H1 (cell line): Measurements from ENCODE around the gene ZNF282. TPM values are rescaled to one million over a fixed set of nuclear protein-coding genes. Genes with fewer than 3 reads are reported as not detected.

ENCODE experiments used
- CTCF ChIA-PET: fragments of 300-600 bp; sonication (Branson Sonifier 250); formaldehyde crosslinking; loops from one replicate; lab custom pipeline; 2021; ENCODE audit not compliant: partially characterized antibody; lab: Charles Lee
- POLR2A ChIA-PET: fragments of 300-600 bp; sonication (Branson Sonifier 250); formaldehyde crosslinking; loops from one replicate; lab custom pipeline; 2021; ENCODE audit warnings: inconsistent platforms; ENCODE audit not compliant: partially characterized antibody; lab: Charles Lee
- DNase-seq, 2 experiments: peaks; one replicate each; pipeline versions ENCODE4 v3.0.0 to v3.0.0-alpha.2; 2010 to 2022; ENCODE audit warnings: low spot score in 2 of 2, low read depth in 1 of 2, mixed read lengths in 1 of 2
- FAIRE-seq: peaks from 2 replicates; lab custom pipeline; 2011; peaks lifted over from hg19 to GRCh38; lab: Jason Lieb, UNC
- H2AFZ ChIP-seq: 2 replicates; pipeline ENCODE4 v1.8.1; 2012; ENCODE audit warnings: low read length, inconsistent platforms
- H2AK5ac ChIP-seq: 2 replicates; pipeline ENCODE4 v1.6.1; 2013; ENCODE audit warnings: low read depth, low read length
- H2BK120ac ChIP-seq: replicated peaks from 2 replicates; pipeline ENCODE3; 2013; ENCODE audit warnings: low read depth, low read length, inconsistent platforms
- H2BK12ac ChIP-seq: 2 replicates; pipeline ENCODE4 v1.6.1; 2013; ENCODE audit warnings: low read depth, low read length
- H2BK15ac ChIP-seq: 2 replicates; pipeline ENCODE4 v1.6.1; 2013; ENCODE audit warnings: low read length
- H2BK20ac ChIP-seq: 2 replicates; pipeline ENCODE4 v1.6.1; 2013; ENCODE audit warnings: low read length
- H2BK5ac ChIP-seq: 2 replicates; pipeline ENCODE4 v1.6.1; 2013; ENCODE audit warnings: low read depth, low read length
- H3K14ac ChIP-seq: 2 replicates; pipeline ENCODE4 v1.6.1; 2013; ENCODE audit warnings: inconsistent platforms; ENCODE audit not compliant: insufficient read length
- H3K18ac ChIP-seq: 2 replicates; pipeline ENCODE4 v1.6.1; 2013; ENCODE audit warnings: low read length; ENCODE audit errors: extremely low read depth
- H3K23ac ChIP-seq: 2 replicates; pipeline ENCODE4 v1.6.1; 2013; ENCODE audit warnings: inconsistent platforms; ENCODE audit not compliant: insufficient read length
- H3K23me2 ChIP-seq: 2 replicates; pipeline ENCODE4 v1.6.1; 2013; ENCODE audit warnings: low read depth, low read length
- H3K27ac ChIP-seq: 2 replicates; pipeline ENCODE4 v1.6.1; 2011; ENCODE audit warnings: low read depth, low read length, inconsistent platforms
- H3K27me3 ChIP-seq, 4 experiments: replicated peaks in 1 of 4; 1 replicate in 1 of 4; 2 replicates in 3 of 4; pipeline versions ENCODE4 v1.6.1 to v1.8.1; 2011 to 2013; ENCODE audit warnings: low read length in 3 of 4, mild to moderate bottlenecking in 3 of 4, inconsistent platforms in 2 of 4, mixed read lengths in 2 of 4, moderate library complexity in 1 of 4; ENCODE audit not compliant: control insufficient read depth in 3 of 4, insufficient read depth in 3 of 4; ENCODE audit errors: extremely low read depth in 1 of 4
- H3K36me3 ChIP-seq, 4 experiments: 2 replicates each; pipeline versions ENCODE4 v1.6.1 to v1.8.1; 2011 to 2013; ENCODE audit warnings: mild to moderate bottlenecking in 4 of 4, low read length in 3 of 4, moderate library complexity in 2 of 4, control low read depth in 1 of 4, inconsistent platforms in 1 of 4; ENCODE audit not compliant: insufficient read depth in 4 of 4, control insufficient read depth in 2 of 4
- H3K4ac ChIP-seq: replicated peaks from 2 replicates; pipeline ENCODE3; 2013; ENCODE audit warnings: low read length, low read depth, mixed read lengths, inconsistent platforms; ENCODE audit not compliant: insufficient read length
- H3K4me1 ChIP-seq, 4 experiments: replicated peaks in 1 of 4; 1 replicate in 1 of 4; 2 replicates in 3 of 4; pipeline versions ENCODE4 v1.6.1 to v1.8.1; 2011 to 2013; ENCODE audit warnings: low read length in 3 of 4, inconsistent platforms in 2 of 4, mixed read lengths in 1 of 4; ENCODE audit not compliant: insufficient read depth in 4 of 4, control insufficient read depth in 3 of 4
- H3K4me2 ChIP-seq, 2 experiments: 2 replicates each; pipeline versions ENCODE4 v1.6.1 to v1.8.1; 2011 to 2013; ENCODE audit warnings: low read depth in 2 of 2, low read length in 2 of 2, control low read depth in 1 of 2, inconsistent platforms in 1 of 2, mild to moderate bottlenecking in 1 of 2; ENCODE audit not compliant: insufficient read depth in 1 of 2
- H3K4me3 ChIP-seq, 4 experiments: fragments of 200-600, 300-600 bp in 1 of 4; sonication (generic), shearing (Covaris generic), sonication (Bioruptor Twin) in 1 of 4; 2 replicates each; pipeline versions ENCODE4 v1.5.1 to v1.8.1; 2011 to 2016; ENCODE audit warnings: low read length in 4 of 4, low read depth in 3 of 4, control low read depth in 2 of 4, inconsistent platforms in 2 of 4, mild to moderate bottlenecking in 2 of 4, mixed read lengths in 1 of 4, moderate library complexity in 1 of 4; ENCODE audit not compliant: insufficient read depth in 2 of 4; ENCODE audit errors: extremely low read depth in 1 of 4
- H3K56ac ChIP-seq: replicated peaks from 2 replicates; pipeline ENCODE3; 2013; ENCODE audit warnings: low read depth, mild to moderate bottlenecking, mixed read lengths, low read length, inconsistent platforms; ENCODE audit not compliant: insufficient read length
- H3K79me1 ChIP-seq: 2 replicates; pipeline ENCODE4 v1.6.1; 2013; ENCODE audit warnings: low read depth, low read length, control low read depth
- H3K79me2 ChIP-seq, 2 experiments: 2 replicates each; pipeline versions ENCODE4 v1.6.1 to v1.8.1; 2012 to 2013; ENCODE audit warnings: low read length in 2 of 2, mild to moderate bottlenecking in 2 of 2, inconsistent platforms in 1 of 2; ENCODE audit not compliant: insufficient read depth in 2 of 2, control insufficient read depth in 1 of 2
- H3K9ac ChIP-seq, 4 experiments: replicated peaks in 1 of 4; 1 replicate in 1 of 4; 2 replicates in 3 of 4; pipeline versions ENCODE4 v1.6.1 to v1.8.1; 2011 to 2013; ENCODE audit warnings: low read depth in 3 of 4, low read length in 3 of 4, control low read depth in 2 of 4, mild to moderate bottlenecking in 2 of 4, moderate library complexity in 2 of 4, inconsistent platforms in 1 of 4; ENCODE audit errors: extremely low read depth in 1 of 4
- H3K9me3 ChIP-seq, 2 experiments: 2 replicates each; pipeline versions ENCODE4 v1.6.1 to v1.8.1; 2012 to 2013; ENCODE audit warnings: mild to moderate bottlenecking in 2 of 2, moderate library complexity in 2 of 2, control low read depth in 1 of 2, inconsistent platforms in 1 of 2, low read depth in 1 of 2, low read length in 1 of 2, mixed read lengths in 1 of 2; ENCODE audit not compliant: insufficient read depth in 2 of 2
- H4K20me1 ChIP-seq, 2 experiments: replicated peaks in 1 of 2; 2 replicates each; pipeline versions ENCODE3 to v1.8.1; 2011 to 2013; ENCODE audit warnings: inconsistent platforms in 2 of 2, low read length in 2 of 2, mild to moderate bottlenecking in 1 of 2; ENCODE audit not compliant: insufficient read depth in 2 of 2, control insufficient read depth in 1 of 2
- H4K5ac ChIP-seq: 2 replicates; pipeline ENCODE4 v1.6.1; 2013; ENCODE audit warnings: low read length, low read depth, mixed read lengths, inconsistent platforms; ENCODE audit not compliant: insufficient read length
- H4K8ac ChIP-seq: 2 replicates; pipeline ENCODE4 v1.8.0; 2013; ENCODE audit warnings: mild to moderate bottlenecking, moderate library complexity, low read length, inconsistent platforms; ENCODE audit not compliant: insufficient read depth; ENCODE audit errors: extremely low read depth
- H4K91ac ChIP-seq: replicated peaks from 2 replicates; pipeline ENCODE3; 2013; ENCODE audit warnings: low read length, mixed read lengths, inconsistent platforms; ENCODE audit not compliant: insufficient read length
- BACH1 ChIP-seq: IDR thresholded peaks from 2 replicates; pipeline ENCODE4 v1.6.1; 2012; ENCODE audit warnings: low read length, improper control_type of control experiment
- CBX5 ChIP-seq: fragments of 300-800, 300-1000 bp; sonication (generic); IDR thresholded peaks from 2 replicates; pipeline ENCODE4 v1.7.1; 2016; ENCODE audit warnings: antibody characterized with exemption, low read length, low read depth
- CEBPB ChIP-seq: IDR thresholded peaks from 2 replicates; pipeline ENCODE4 v1.6.1; 2012; ENCODE audit warnings: low read depth, low read length
- CHD2 ChIP-seq: IDR thresholded peaks from 2 replicates; pipeline ENCODE4 v1.6.1; 2012; ENCODE audit warnings: low read length, improper control_type of control experiment
- JUN ChIP-seq: IDR thresholded peaks from 2 replicates; pipeline ENCODE4 v1.6.1; 2011; ENCODE audit warnings: low read depth, mild to moderate bottlenecking, improper control_type of control experiment, low read length
- POLR2AphosphoS5 ChIP-seq: IDR thresholded peaks from 2 replicates; pipeline ENCODE4 v1.6.1; 2011; ENCODE audit warnings: low read depth, low read length
- SIN3A ChIP-seq, 2 experiments: IDR thresholded peaks in 1 of 2; conservative IDR thresholded peaks in 1 of 2; 2 replicates each; pipeline ENCODE4 v1.6.1; 2011 to 2012; ENCODE audit warnings: low read length in 2 of 2, improper control_type of control experiment in 1 of 2, low read depth in 1 of 2, mild to moderate bottlenecking in 1 of 2
- SIX5 ChIP-seq: IDR thresholded peaks from 2 replicates; pipeline ENCODE4 v1.6.1; 2011; ENCODE audit warnings: mild to moderate bottlenecking, low read depth, low read length
- TAF7 ChIP-seq: optimal IDR thresholded peaks from 2 replicates; pipeline ENCODE3; 2011; ENCODE audit warnings: low read depth, mild to moderate bottlenecking, inconsistent platforms, low read length, moderate library complexity, borderline replicate concordance
- TEAD4 ChIP-seq: IDR thresholded peaks from 2 replicates; pipeline ENCODE4 v1.6.1; 2012; ENCODE audit warnings: low read depth, low read length, inconsistent platforms, mixed read lengths
- USF2 ChIP-seq: IDR thresholded peaks from 2 replicates; pipeline ENCODE4 v1.6.1; 2011; ENCODE audit warnings: low read length, improper control_type of control experiment
- ZNF274 ChIP-seq: IDR thresholded peaks from 2 replicates; pipeline ENCODE4 v1.7.0; 2012; ENCODE audit warnings: low read length, borderline replicate concordance; ENCODE audit errors: extremely low read depth
- polyA plus RNA-seq, 7 experiments: library from polyadenylated mRNA; depleted of rRNA in 3 of 7; stranded (reverse) in 5 of 7; unstranded in 2 of 7; fragments of >200 nt in 5 of 7; fragments of 200-250 nt in 2 of 7; gene quantifications; 1 replicate in 5 of 7; 2 replicates in 1 of 7; 4 replicates in 1 of 7; pipeline versions ENCODE4 v1.2.1 to v1.2.3, GENCODE V29; 2011 to 2013; ENCODE audit warnings: missing spikeins in 2 of 7, mixed read lengths in 2 of 7
- total RNA-seq: library from RNA; stranded (reverse); fragmentation: NEBNext Ultra II Directional; extraction: Animal tissue kit (Norgen Biotek cat#: 25700); gene quantifications from 2 replicates; pipeline ENCODE4 v1.2.1, GENCODE V29; 2021

The ZNF282 gene
- total and polyA plus RNA-seq, 2 of the 8 experiments (the other 6 are each of a cell fraction or from before 2014, with no cell fraction given), result 16.9 to 36.3 TPM

DNA sequence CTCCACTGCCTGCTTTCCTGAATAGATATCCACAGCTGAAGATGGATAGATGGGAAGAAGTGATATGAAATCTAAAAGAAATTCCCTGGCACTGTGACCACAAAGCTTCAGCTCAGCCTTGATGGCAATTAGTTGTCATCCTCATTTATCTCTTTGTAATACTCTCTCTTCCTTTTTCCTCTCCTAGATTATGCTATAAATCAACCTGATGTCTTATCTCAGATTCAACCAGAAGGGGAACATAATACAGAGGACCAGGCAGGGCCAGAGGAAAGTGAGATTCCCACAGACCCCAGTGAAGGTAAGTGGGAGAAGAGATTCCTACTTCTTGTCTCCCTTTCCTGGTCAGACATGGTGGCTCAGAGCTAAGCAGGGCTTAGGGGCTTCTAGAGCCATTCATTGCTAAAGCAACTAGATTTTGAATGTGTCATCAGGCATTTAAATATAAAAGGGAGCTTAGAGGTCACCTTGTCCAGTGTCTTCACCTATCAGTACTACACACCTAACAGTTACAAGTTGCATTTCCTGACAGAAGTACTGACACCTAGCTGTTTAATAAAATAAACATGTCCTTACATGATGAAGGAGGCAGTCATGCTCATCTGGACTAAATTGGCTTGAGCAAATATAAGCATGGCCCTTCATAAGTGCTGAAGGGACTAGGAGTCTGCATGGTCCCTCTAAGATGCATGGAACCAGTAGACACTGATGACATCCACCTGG is 28.6 kb upstream of the ZNF282 start:
- DNase-seq (no peak), FAIRE-seq (no peak)
- Histone ChIP-seq H3K23me2 (no peaks in the 10 kb centered on the region), H3K18ac (no peak overlapping the region), H3K9ac (no peak overlapping the region), H2BK15ac (no peak overlapping the region), H4K5ac (no peak overlapping the region), H3K14ac (no peak overlapping the region), H3K27me3 (no peaks in the 10 kb centered on the region), H2BK12ac (no peak overlapping the region), H3K79me1 (no peaks in the 10 kb centered on the region; the same call in 1 of the 2 replicates), H3K9me3 (no peaks in the 10 kb centered on the region), H2AK5ac (no peak overlapping the region), H2BK5ac (no peak overlapping the region), H2BK120ac (no peak overlapping the region), H3K56ac (no peak overlapping the region), H3K4me1 (no peaks in the 10 kb centered on the region), H3K4me2 (no peak overlapping the region), H3K23ac (no peak overlapping the region), H3K79me2 (peaks cover 0 to 21% of the 10 kb centered on the region in 2 experiments; a peak in 2 of 4 replicates), H3K4me3 (no peak overlapping the region), H3K36me3 (peaks cover 17 to 84% (median 57%) of the 10 kb centered on the region in 4 experiments), H3K4ac (no peak overlapping the region), H2AFZ (no peak overlapping the region), H4K20me1 (peaks cover 5 to 6% of the 10 kb centered on the region in 2 experiments), H4K8ac (no peak overlapping the region), H3K27ac (no peak overlapping the region), H4K91ac (no peak overlapping the region), H2BK20ac (no peak overlapping the region)
- CTCF ChIA-PET, result interaction anchor here (1.2 to 6.0 kb wide), 3 partner anchors 15 to 41 kb away, joined by 4 to 25 read pairs (median 18); partner anchors contain the start of genes ZNF398 and ZNF425
- POLR2A ChIA-PET, result interaction anchor here (0.6 to 11.6 kb wide), 12 partner anchors 8 to 121 kb away, joined by 3 to 138 read pairs (median 5); partner anchors contain the start of genes ZNF282, ZNF398 and ZNF425
- TF ChIP-seq CBX5 (no peak), POLR2AphosphoS5 (no peak), SIN3A (conservative IDR thresholded peaks at IDR 0.05 in 1 of 2, IDR thresholded peaks at IDR 0.05 in 1 of 2; ENCODE audit: low read depth in 1 of 2, low read length in 2 of 2) (no peak), TAF7 (no peak), ZNF274 (no peak), CEBPB (no peak), BACH1 (no peak), CHD2 (no peak), JUN (no peak), SIX5 (no peak), USF2 (no peak), TEAD4 (no peak)
